Pancreas (tissue), 10 donors: Measurements from ENCODE around the gene EGFR. TPM values are rescaled to one million over a fixed set of nuclear protein-coding genes. Genes with fewer than 3 reads are reported as not detected.
A peak's percentile ranks its signal among the peaks of the same experiment; 100 is the strongest.

Experiments used
- ATAC-seq, 4 donors: fragments of 200-7000 bp; cut with Tn5 transposase; one replicate each; pipeline versions ENCODE4 v1.8.0 to v1.9.1; 2020; ENCODE audit warnings: mild to moderate bottlenecking in 4 of 4, moderate library complexity in 4 of 4
- DNase-seq, 6 donors: peaks; one replicate each; pipeline ENCODE4 v3.0.0-alpha.2; 2020
- FAIRE-seq: peaks from 2 replicates; lab custom pipeline; 2012; peaks lifted over from hg19 to GRCh38; lab: Jason Lieb, UNC
- H3K27ac ChIP-seq, 4 donors: fragments of 200-600 bp; sonication (generic); 1 replicate in 3 of 4; 2 replicates in 1 of 4; pipeline versions ENCODE4 v1.5.0 to v1.8.0; 2020
- H3K27me3 ChIP-seq, 4 donors: fragments of 200-600 bp; one replicate each; pipeline ENCODE4 v1.8.0; 2021
- H3K36me3 ChIP-seq, 3 donors: fragments of 200-600 bp; sonication (generic) in 1 of 3; one replicate each; pipeline versions ENCODE4 v1.5.0 to v1.8.0; 2020 to 2021
- H3K4me1 ChIP-seq, 3 donors: fragments of 200-600 bp; one replicate each; pipeline ENCODE4 v1.8.0; 2021
- H3K4me3 ChIP-seq, 4 donors: fragments of 200-600 bp; sonication (generic) in 2 of 4; one replicate each; pipeline versions ENCODE4 v1.5.0 to v1.8.0; 2020 to 2021
- H3K9me3 ChIP-seq, 4 donors: fragments of 200-600 bp; one replicate each; pipeline ENCODE4 v1.8.0; 2021
- WGBS, 2 donors: extraction: QIAGEN DNeasy Blood & Tissue Kit; methylation state at CpG; one replicate each; pipeline ENCODE4 v1.1.7; 2013; 5-methylcytosine and 5-hydroxymethylcytosine counted together
- intact Hi-C, 3 donors: fragments of 100-400 bp; cut with DNase I; formaldehyde crosslinking; loops; one replicate each; pipeline versions ENCODE4 v1.11.1 to v1.14.2; 2022
- polyA plus RNA-seq, 2 donors: library from polyadenylated mRNA; stranded (reverse); fragments of 200-250 nt; gene quantifications; one replicate each; pipeline ENCODE4 v1.2.3, GENCODE V29; 2013
- total RNA-seq, 6 donors: library from RNA; stranded (reverse); fragmentation: NEBNext Ultra II Directional in 4 of 6; extraction: Animal tissue kit (Norgen Biotek cat#: 25700) in 4 of 6; gene quantifications; one replicate each; pipeline versions ENCODE4 v1.2.1 to v1.2.4, GENCODE V29; 2021 to 2023
- TF ChIP-seq, protein P1 (sequence below), 4 donors: fragments of 200-600 bp; sonication (generic) in 3 of 4; IDR thresholded peaks; one replicate each; pipeline versions ENCODE4 v1.5.0 to v1.8.0; 2021; ENCODE audit warnings: antibody characterized with exemption in 4 of 4
- donor health status: healthy with polysubstance abuse.
- donor health status: DM: no; HTN: no; CAD: no; lungs with moderate emphysema.
- donor health status: DM: no; HTN: no; CAD: no.
- donor health status: control.
- donor health status: control.
- donor health status: Bipolar disorder and iron deficiency.
- donor health status: DM: yes; HTN: yes; CAD: no.
- donor health status: DM: no; HTN: no; CAD: no.
- donor health status: DM: no; HTN: no; CAD: no.
- donor health status: DM: yes; HTN: yes; CAD: no.

Gene EGFR
- total and polyA plus RNA-seq, 8 donors = 5.5 to 38.8 (median 30.3) TPM

DNA sequence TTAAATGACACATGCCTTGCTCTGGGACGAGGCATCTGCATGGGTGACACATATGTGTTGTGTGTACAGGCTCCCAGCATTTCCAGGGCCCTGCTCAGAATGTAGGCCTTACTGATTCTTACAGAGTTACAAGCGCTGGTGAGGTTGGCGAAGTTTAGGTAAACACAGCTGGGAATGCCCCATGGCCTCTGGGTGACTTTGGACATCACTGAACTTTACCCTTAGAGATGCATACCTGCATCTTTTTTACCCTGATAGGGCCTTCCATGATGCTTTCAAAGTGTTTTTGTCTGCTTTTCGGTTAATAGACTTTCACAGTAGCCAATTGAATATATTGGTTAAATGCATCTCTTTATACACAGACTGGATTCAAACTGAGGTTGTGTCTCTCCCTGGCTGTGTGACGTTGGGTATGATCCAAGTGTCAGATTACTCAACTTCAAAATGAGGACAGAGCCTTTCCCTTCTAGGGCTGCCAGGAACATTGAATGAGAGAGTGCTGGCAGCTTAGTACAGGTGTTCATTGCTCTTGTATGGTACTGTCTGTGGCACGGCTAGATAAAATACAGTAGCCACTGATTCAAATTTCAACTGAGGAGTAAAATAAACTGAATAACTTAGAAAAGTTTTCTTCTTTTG is 29.5 kb downstream of the EGFR start:
- Histone ChIP-seq H3K9me3 (no peaks in the 10 kb centered on the region), H3K4me3 (no peak overlapping the region), H3K4me1 (peaks cover 0 to 22% (median 21%) of the 10 kb centered on the region in 3 donors), H3K27ac (peak overlapping the region in 2 of 4 donors; percentile 22 to 28), H3K36me3 (no peaks in the 10 kb centered on the region), H3K27me3 (no peaks in the 10 kb centered on the region)
- TF ChIP-seq, protein P1, sequence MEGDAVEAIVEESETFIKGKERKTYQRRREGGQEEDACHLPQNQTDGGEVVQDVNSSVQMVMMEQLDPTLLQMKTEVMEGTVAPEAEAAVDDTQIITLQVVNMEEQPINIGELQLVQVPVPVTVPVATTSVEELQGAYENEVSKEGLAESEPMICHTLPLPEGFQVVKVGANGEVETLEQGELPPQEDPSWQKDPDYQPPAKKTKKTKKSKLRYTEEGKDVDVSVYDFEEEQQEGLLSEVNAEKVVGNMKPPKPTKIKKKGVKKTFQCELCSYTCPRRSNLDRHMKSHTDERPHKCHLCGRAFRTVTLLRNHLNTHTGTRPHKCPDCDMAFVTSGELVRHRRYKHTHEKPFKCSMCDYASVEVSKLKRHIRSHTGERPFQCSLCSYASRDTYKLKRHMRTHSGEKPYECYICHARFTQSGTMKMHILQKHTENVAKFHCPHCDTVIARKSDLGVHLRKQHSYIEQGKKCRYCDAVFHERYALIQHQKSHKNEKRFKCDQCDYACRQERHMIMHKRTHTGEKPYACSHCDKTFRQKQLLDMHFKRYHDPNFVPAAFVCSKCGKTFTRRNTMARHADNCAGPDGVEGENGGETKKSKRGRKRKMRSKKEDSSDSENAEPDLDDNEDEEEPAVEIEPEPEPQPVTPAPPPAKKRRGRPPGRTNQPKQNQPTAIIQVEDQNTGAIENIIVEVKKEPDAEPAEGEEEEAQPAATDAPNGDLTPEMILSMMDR (IDR thresholded peaks at IDR 0.05) = no peak
- FAIRE-seq = no peak
- peak in 3 of 6 donors; percentile 41 to 46 (median 43) for DNase-seq
- intact Hi-C loops = no loop called here
- peak; percentile 81 to 87 (median 86) for ATAC-seq
- WGBS, 2 donors = 31 to 35% methylated on average over 6 of the region's 6 CpGs

DNA sequence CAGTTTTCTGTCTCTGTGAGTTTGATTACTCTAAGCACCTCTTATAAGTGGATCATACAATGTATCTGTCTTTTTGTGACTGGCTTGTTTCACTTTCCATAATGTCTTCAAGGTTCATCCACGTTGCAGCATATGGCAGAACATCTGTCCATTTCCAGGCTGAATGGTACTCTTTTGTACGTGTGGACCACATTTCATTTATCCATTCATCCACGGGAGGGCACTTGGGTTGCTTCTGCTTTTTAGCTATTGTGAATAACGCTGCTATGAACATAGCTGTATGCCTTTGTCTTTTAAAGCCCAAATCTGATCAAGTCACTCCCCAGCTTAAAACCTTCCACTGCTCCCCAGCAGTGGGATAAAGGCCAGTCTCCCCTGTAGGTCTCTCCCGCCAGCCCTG is 31.5 kb downstream of the EGFR start:
- H3K27ac ChIP-seq = no peak overlapping the region
- intact Hi-C loops = no loop called here
- no peak overlapping the region for H3K4me3 ChIP-seq
- H3K27me3 ChIP-seq = no peaks in the 10 kb centered on the region
- ATAC-seq = no peak
- no peak for FAIRE-seq
- TF ChIP-seq, protein P1 (IDR thresholded peaks at IDR 0.05) = no peak
- H3K36me3 ChIP-seq = no peaks in the 10 kb centered on the region
- peaks cover 0 to 14% (median 13%) of the 10 kb centered on the region in 3 donors for H3K4me1 ChIP-seq
- WGBS, 2 donors = 86 to 90% methylated on average over 5 of the region's 5 CpGs
- DNase-seq = no peak
- H3K9me3 ChIP-seq = no peaks in the 10 kb centered on the region

DNA sequence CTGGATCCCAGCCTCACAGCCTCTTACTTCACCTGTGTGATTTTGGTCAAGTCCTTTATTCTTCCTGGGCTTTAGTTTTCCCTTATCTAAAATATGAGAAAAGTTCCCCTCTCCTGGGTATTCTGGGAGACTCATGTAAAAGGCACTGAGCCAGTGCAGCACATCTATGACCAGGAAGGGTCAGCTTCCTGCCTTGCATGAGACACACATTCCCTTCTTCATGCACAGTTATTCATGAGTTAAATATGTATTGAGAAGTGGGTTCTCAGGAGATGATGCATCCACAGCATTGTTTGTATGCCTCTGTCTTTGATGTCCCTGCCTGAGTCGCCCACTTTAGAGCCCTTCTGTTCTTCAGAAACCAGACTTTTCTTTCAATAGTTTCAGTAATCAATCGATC is 33.3 kb downstream of the EGFR start:
- WGBS, 2 donors = 84 to 89% methylated on average over 2 of the region's 2 CpGs
- Histone ChIP-seq H3K27me3 (no peaks in the 10 kb centered on the region), H3K4me3 (no peak overlapping the region), H3K4me1 (peaks cover 0 to 14% (median 13%) of the 10 kb centered on the region in 3 donors), H3K27ac (no peak overlapping the region), H3K9me3 (no peaks in the 10 kb centered on the region), H3K36me3 (no peaks in the 10 kb centered on the region)
- intact Hi-C loops = no loop called here
- ATAC-seq = no peak
- no peak for DNase-seq
- no peak for FAIRE-seq
- TF ChIP-seq, protein P1 (IDR thresholded peaks at IDR 0.05) = no peak

DNA sequence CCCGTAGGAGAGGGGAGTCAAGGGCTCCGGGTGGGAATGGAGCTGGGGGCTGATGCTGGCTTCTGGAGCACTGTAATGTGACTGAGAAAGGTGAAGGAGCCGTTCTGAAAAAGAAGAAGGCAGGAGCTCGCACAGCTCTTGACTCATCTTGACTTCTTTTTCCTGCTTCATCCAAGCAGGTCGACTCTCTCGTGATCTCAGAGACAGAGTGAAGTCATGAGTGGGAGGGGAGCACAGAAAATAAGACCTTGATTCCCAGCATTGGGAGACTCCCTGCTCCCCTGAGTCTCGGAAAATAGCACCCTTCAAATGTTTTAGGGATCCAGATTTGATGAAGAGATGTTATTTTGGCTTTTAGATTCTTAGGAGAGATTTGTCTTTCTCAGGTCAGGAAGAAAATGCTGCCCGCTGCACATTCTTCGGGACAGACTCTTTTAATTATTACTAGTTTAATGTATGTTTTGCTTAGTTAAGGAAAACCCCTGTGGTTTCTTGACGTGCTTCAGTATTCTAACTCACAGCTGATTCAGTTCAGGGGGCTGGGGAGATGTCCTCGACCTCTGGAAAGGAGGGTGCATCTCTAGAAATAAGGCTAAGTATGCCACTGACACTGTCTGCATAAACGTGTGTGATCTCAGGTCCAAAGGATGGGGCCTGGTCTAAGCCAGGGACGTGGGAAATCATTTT is 34.1 kb downstream of the EGFR start:
- no peaks in the 10 kb centered on the region for H3K9me3 ChIP-seq
- H3K4me3 ChIP-seq = no peak overlapping the region
- FAIRE-seq (no peak), ATAC-seq (no peak), DNase-seq (no peak)
- H3K36me3 ChIP-seq = no peaks in the 10 kb centered on the region
- WGBS, 2 donors = 80 to 84% methylated on average over 13 of the region's 13 CpGs
- TF ChIP-seq, protein P1 (IDR thresholded peaks at IDR 0.05) = no peak
- H3K4me1 ChIP-seq = peaks cover 0 to 11% (median 11%) of the 10 kb centered on the region in 3 donors
- H3K27me3 ChIP-seq = no peaks in the 10 kb centered on the region
- intact Hi-C loops = no loop called here
- no peak overlapping the region for H3K27ac ChIP-seq
